BLaER1 (cell line): ENCODE measurements around the gene EDAR.

ENCODE experiments used
- H3K27ac ChIP-seq: shearing (Covaris generic); formaldehyde crosslinking; 2 replicates; pipeline ENCODE4 v1.8.1; 2022
- H3K27me3 ChIP-seq: shearing (Covaris generic); formaldehyde crosslinking; 2 replicates; pipeline ENCODE4 v1.8.1; 2022
- H3K36me3 ChIP-seq: shearing (Covaris generic); formaldehyde crosslinking; 2 replicates; pipeline ENCODE4 v1.8.1; 2022
- H3K4me1 ChIP-seq: shearing (Covaris generic); formaldehyde crosslinking; 2 replicates; pipeline ENCODE4 v1.8.1; 2022
- H3K4me2 ChIP-seq: shearing (Covaris generic); formaldehyde crosslinking; 2 replicates; pipeline ENCODE4 v1.8.1; 2022
- H3K4me3 ChIP-seq: shearing (Covaris generic); formaldehyde crosslinking; 2 replicates; pipeline ENCODE4 v1.8.1; 2022
- H3K9ac ChIP-seq: shearing (Covaris generic); formaldehyde crosslinking; 2 replicates; pipeline ENCODE4 v1.8.1; 2022
- H3K9me3 ChIP-seq: shearing (Covaris generic); formaldehyde crosslinking; 2 replicates; pipeline ENCODE4 v1.8.1; 2022
- H4K20me1 ChIP-seq: shearing (Covaris generic); formaldehyde crosslinking; 2 replicates; pipeline ENCODE4 v1.8.1; 2022
- Cebpa-rat ChIP-seq: shearing (Covaris generic); IDR thresholded peaks from 2 replicates; pipeline ENCODE4 v1.8.1; 2022

The EDAR gene

GRCh38 chr2:108982259-108982679, 6.8 kb downstream of the EDAR start:
- TF ChIP-seq Cebpa-rat = no peak
- Histone ChIP-seq H3K4me2 (no peak overlapping the region), H3K36me3 (no peaks in the 10 kb centered on the region)

GRCh38 chr2:108981846-108982245, 7.2 kb downstream of the EDAR start:
- Histone ChIP-seq H3K4me1 (peaks cover 7% of the 10 kb centered on the region; the same call in 1 of the 2 replicates), H4K20me1 (no peaks in the 10 kb centered on the region), H3K36me3 (no peaks in the 10 kb centered on the region), H3K9me3 (no peaks in the 10 kb centered on the region), H3K4me2 (no peak overlapping the region), H3K27me3 (no peaks in the 10 kb centered on the region), H3K4me3 (no peak overlapping the region), H3K27ac (no peak overlapping the region), H3K9ac (no peak overlapping the region)
- TF ChIP-seq Cebpa-rat = no peak

More at GRCh38 chr2:108982259-108982679, 6.8 kb downstream of the EDAR start:
- no peaks in the 10 kb centered on the region for H3K9me3 ChIP-seq
- no peak overlapping the region for H3K4me3 ChIP-seq
- no peaks in the 10 kb centered on the region for H4K20me1 ChIP-seq
- no peak overlapping the region for H3K27ac ChIP-seq
- H3K4me1 ChIP-seq = peaks cover 7% of the 10 kb centered on the region; the same call in 1 of the 2 replicates
- H3K9ac ChIP-seq = no peak overlapping the region
- no peaks in the 10 kb centered on the region for H3K27me3 ChIP-seq

- Histone ChIP-seq H3K27me3 (no peaks in the 10 kb centered on the region), H3K4me1 (peaks cover 7% of the 10 kb centered on the region; the same call in 1 of the 2 replicates)
These were observed 8.9 kb downstream of the EDAR start for GRCh38 chr2:108980076-108980475.

GRCh38 chr2:108979461-108979860, 9.6 kb downstream of the EDAR start:
- Histone ChIP-seq H3K4me1 (peaks cover 13% of the 10 kb centered on the region), H3K9me3 (no peaks in the 10 kb centered on the region), H4K20me1 (no peaks in the 10 kb centered on the region), H3K27me3 (no peaks in the 10 kb centered on the region), H3K36me3 (no peaks in the 10 kb centered on the region), H3K4me3 (no peak overlapping the region), H3K27ac (no peak overlapping the region), H3K4me2 (no peak overlapping the region), H3K9ac (no peak overlapping the region)
- TF ChIP-seq Cebpa-rat = no peak

More at GRCh38 chr2:108980076-108980475, 8.9 kb downstream of the EDAR start:
- H3K4me3 ChIP-seq = no peak overlapping the region
- H3K4me2 ChIP-seq = no peak overlapping the region
- H3K9ac ChIP-seq = no peak overlapping the region
- H3K36me3 ChIP-seq = no peaks in the 10 kb centered on the region
- H4K20me1 ChIP-seq = no peaks in the 10 kb centered on the region
- no peaks in the 10 kb centered on the region for H3K9me3 ChIP-seq
- no peak for TF ChIP-seq Cebpa-rat
- no peak overlapping the region for H3K27ac ChIP-seq

- H3K4me3 ChIP-seq = no peak overlapping the region
- no peaks in the 10 kb centered on the region for H3K9me3 ChIP-seq
- TF ChIP-seq Cebpa-rat = no peak
- no peak overlapping the region for H3K27ac ChIP-seq
- peaks cover 15% of the 10 kb centered on the region for H3K4me1 ChIP-seq
- no peak overlapping the region for H3K9ac ChIP-seq
- H3K4me2 ChIP-seq = no peak overlapping the region
- no peaks in the 10 kb centered on the region for H4K20me1 ChIP-seq
- no peaks in the 10 kb centered on the region for H3K27me3 ChIP-seq
- H3K36me3 ChIP-seq = no peaks in the 10 kb centered on the region
These were observed 10.3 kb downstream of the EDAR start for GRCh38 chr2:108978709-108979111.

- Histone ChIP-seq H3K4me2 (no peak overlapping the region), H3K27ac (no peak overlapping the region), H3K9me3 (no peaks in the 10 kb centered on the region), H4K20me1 (no peaks in the 10 kb centered on the region), H3K4me3 (no peak overlapping the region), H3K27me3 (no peaks in the 10 kb centered on the region), H3K4me1 (peaks cover 9% of the 10 kb centered on the region), H3K36me3 (no peaks in the 10 kb centered on the region), H3K9ac (no peak overlapping the region)
- TF ChIP-seq Cebpa-rat = no peak
These were observed 13.2 kb downstream of the EDAR start for GRCh38 chr2:108975613-108976435.

- Histone ChIP-seq H3K4me1 (peaks cover 8% of the 10 kb centered on the region; the same call in 1 of the 2 replicates), H3K27me3 (no peaks in the 10 kb centered on the region), H4K20me1 (no peaks in the 10 kb centered on the region), H3K27ac (no peak overlapping the region), H3K4me3 (no peak overlapping the region), H3K9ac (no peak overlapping the region), H3K4me2 (peak overlapping the region; percentile 26; the same call in 1 of the 2 replicates), H3K36me3 (no peaks in the 10 kb centered on the region), H3K9me3 (no peaks in the 10 kb centered on the region)
- TF ChIP-seq Cebpa-rat = no peak
These were observed 14.3 kb downstream of the EDAR start for GRCh38 chr2:108974674-108975073.

- Histone ChIP-seq H3K27ac (no peak overlapping the region), H3K27me3 (no peaks in the 10 kb centered on the region), H3K36me3 (no peaks in the 10 kb centered on the region), H3K9me3 (no peaks in the 10 kb centered on the region), H3K4me2 (no peak overlapping the region), H3K4me1 (peaks cover 8% of the 10 kb centered on the region; the same call in 1 of the 2 replicates), H3K4me3 (no peak overlapping the region), H3K9ac (no peak overlapping the region), H4K20me1 (no peaks in the 10 kb centered on the region)
- TF ChIP-seq Cebpa-rat = no peak
These were observed 16.4 kb downstream of the EDAR start for GRCh38 chr2:108972663-108973062.

- Histone ChIP-seq H3K4me1 (peaks cover 8% of the 10 kb centered on the region; the same call in 1 of the 2 replicates), H4K20me1 (no peaks in the 10 kb centered on the region), H3K4me2 (no peak overlapping the region), H3K9ac (no peak overlapping the region), H3K9me3 (no peaks in the 10 kb centered on the region), H3K27ac (no peak overlapping the region), H3K4me3 (no peak overlapping the region), H3K36me3 (no peaks in the 10 kb centered on the region), H3K27me3 (no peaks in the 10 kb centered on the region)
- no peak for TF ChIP-seq Cebpa-rat
These were observed 17.1 kb downstream of the EDAR start for GRCh38 chr2:108971661-108972566.
